Pancreas (tissue), 10 donors: ENCODE measurements around the gene FSD1L. TPM values are rescaled to one million over a fixed set of nuclear protein-coding genes. Genes with fewer than 3 reads are reported as not detected.

Source experiments
- ATAC-seq, 4 donors: fragments of 200-7000 bp; cut with Tn5 transposase; one replicate each; pipeline versions ENCODE4 v1.8.0 to v1.9.1; 2020; ENCODE audit warnings: mild to moderate bottlenecking in 4 of 4, moderate library complexity in 4 of 4
- DNase-seq, 6 donors: peaks; one replicate each; pipeline ENCODE4 v3.0.0-alpha.2; 2020
- FAIRE-seq: peaks from 2 replicates; lab custom pipeline; 2012; peaks lifted over from hg19 to GRCh38; lab: Jason Lieb, UNC
- H3K27ac ChIP-seq, 4 donors: fragments of 200-600 bp; sonication (generic); 1 replicate in 3 of 4; 2 replicates in 1 of 4; pipeline versions ENCODE4 v1.5.0 to v1.8.0; 2020
- H3K27me3 ChIP-seq, 4 donors: fragments of 200-600 bp; one replicate each; pipeline ENCODE4 v1.8.0; 2021
- H3K36me3 ChIP-seq, 3 donors: fragments of 200-600 bp; sonication (generic) in 1 of 3; one replicate each; pipeline versions ENCODE4 v1.5.0 to v1.8.0; 2020 to 2021
- H3K4me1 ChIP-seq, 3 donors: fragments of 200-600 bp; one replicate each; pipeline ENCODE4 v1.8.0; 2021
- H3K4me3 ChIP-seq, 4 donors: fragments of 200-600 bp; sonication (generic) in 2 of 4; one replicate each; pipeline versions ENCODE4 v1.5.0 to v1.8.0; 2020 to 2021
- H3K9me3 ChIP-seq, 4 donors: fragments of 200-600 bp; one replicate each; pipeline ENCODE4 v1.8.0; 2021
- WGBS, 2 donors: extraction: QIAGEN DNeasy Blood & Tissue Kit; methylation state at CpG; one replicate each; pipeline ENCODE4 v1.1.7; 2013; 5-methylcytosine and 5-hydroxymethylcytosine counted together
- intact Hi-C, 3 donors: fragments of 100-400 bp; cut with DNase I; formaldehyde crosslinking; loops; one replicate each; pipeline versions ENCODE4 v1.11.1 to v1.14.2; 2022
- polyA plus RNA-seq, 2 donors: library from polyadenylated mRNA; stranded (reverse); fragments of 200-250 nt; gene quantifications; one replicate each; pipeline ENCODE4 v1.2.3, GENCODE V29; 2013
- total RNA-seq, 6 donors: library from RNA; stranded (reverse); fragmentation: NEBNext Ultra II Directional in 4 of 6; extraction: Animal tissue kit (Norgen Biotek cat#: 25700) in 4 of 6; gene quantifications; one replicate each; pipeline versions ENCODE4 v1.2.1 to v1.2.4, GENCODE V29; 2021 to 2023
- TF ChIP-seq, protein P1 (sequence below), 4 donors: fragments of 200-600 bp; sonication (generic) in 3 of 4; IDR thresholded peaks; one replicate each; pipeline versions ENCODE4 v1.5.0 to v1.8.0; 2021; ENCODE audit warnings: antibody characterized with exemption in 4 of 4
- donor health status: healthy with polysubstance abuse.
- donor health status: DM: no; HTN: no; CAD: no; lungs with moderate emphysema.
- donor health status: DM: no; HTN: no; CAD: no.
- donor health status: control.
- donor health status: control.
- donor health status: Bipolar disorder and iron deficiency.
- donor health status: DM: yes; HTN: yes; CAD: no.
- donor health status: DM: no; HTN: no; CAD: no.
- donor health status: DM: no; HTN: no; CAD: no.
- donor health status: DM: yes; HTN: yes; CAD: no.

FSD1L gene
- total RNA-seq (1 to 10 TPM; 1.5 to 8.2 (median 2.7) TPM), polyA plus RNA-seq (1 to 10 TPM; 1.4 to 2.7 TPM)

DNA sequence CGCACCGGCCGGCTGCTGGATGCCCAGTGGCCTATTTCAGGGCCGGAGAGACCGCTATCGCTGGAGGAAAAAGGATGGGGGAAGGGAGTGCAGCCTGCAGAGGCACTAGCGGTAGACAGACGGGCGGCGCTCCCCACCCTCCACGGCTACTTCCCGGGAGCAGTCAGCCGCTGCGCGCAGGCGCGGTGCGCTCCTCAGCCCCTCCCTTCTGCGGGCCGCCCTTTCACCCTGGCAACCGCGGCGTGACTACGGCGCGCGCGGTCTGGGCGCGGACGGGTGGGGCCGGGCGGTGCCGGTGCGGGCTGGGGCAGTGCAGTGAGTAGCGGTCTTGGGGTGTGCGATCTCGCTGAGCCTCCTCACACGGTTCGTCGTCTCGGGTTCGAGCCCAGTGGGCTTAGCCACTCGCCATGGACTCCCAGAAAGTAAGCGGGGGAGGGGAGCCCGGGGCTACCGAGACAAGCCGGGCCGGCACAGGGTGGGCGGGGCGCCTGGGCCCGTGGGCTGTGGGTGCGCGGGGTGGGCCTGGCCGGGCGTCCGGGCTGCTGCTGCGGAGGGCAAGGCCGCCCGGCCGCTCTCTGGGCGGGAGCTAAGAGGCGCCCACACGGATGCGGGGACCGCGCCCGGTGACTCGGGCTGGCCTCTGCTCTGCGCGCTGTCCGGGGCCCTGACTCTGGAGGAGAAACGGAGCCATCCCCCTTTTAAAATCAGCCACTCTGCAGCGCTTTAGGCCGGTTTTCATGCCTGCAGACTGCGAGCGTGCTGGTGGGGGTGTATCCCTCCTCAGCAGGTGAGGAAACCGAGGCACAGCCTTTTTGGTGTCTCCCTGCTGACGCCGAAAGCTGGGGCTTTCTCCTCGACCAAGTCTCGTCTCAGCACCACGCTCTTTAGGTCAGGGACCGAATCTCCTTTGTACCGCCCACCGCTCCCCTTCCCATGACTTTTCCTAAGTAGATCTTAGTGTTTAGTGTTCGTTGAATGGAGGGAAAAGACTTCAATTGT, at the start of gene FSD1L:
TSS of gene FSD1L (plus strand) at position 221 of the 999 bp plus-strand sequence. CDS start at position 408, 187 bp downstream.
- intact Hi-C loops, result no loop called here
- WGBS, 2 donors, result 0 to 1% methylated on average over 64 to 87 of the region's 87 CpGs
- H3K36me3 ChIP-seq, result no peaks in the 10 kb centered on the region
- FAIRE-seq (no peak), DNase-seq (peak; percentile 91 to 97 (median 94)), ATAC-seq (peak; percentile 97 to 99 (median 99))
- H3K4me3 ChIP-seq, result peak within 1 kb of the TSS; percentile 68 to 88 (median 74)
- H3K27ac ChIP-seq, result peak within 1 kb of the TSS in 2 of 4 donors; percentile 48 to 52
- no peaks in the 10 kb centered on the region for H3K27me3 ChIP-seq
- H3K9me3 ChIP-seq, result no peaks in the 10 kb centered on the region
- peaks cover 0 to 10% (median 0%) of the 10 kb centered on the region in 3 donors for H3K4me1 ChIP-seq
- TF ChIP-seq, protein P1, sequence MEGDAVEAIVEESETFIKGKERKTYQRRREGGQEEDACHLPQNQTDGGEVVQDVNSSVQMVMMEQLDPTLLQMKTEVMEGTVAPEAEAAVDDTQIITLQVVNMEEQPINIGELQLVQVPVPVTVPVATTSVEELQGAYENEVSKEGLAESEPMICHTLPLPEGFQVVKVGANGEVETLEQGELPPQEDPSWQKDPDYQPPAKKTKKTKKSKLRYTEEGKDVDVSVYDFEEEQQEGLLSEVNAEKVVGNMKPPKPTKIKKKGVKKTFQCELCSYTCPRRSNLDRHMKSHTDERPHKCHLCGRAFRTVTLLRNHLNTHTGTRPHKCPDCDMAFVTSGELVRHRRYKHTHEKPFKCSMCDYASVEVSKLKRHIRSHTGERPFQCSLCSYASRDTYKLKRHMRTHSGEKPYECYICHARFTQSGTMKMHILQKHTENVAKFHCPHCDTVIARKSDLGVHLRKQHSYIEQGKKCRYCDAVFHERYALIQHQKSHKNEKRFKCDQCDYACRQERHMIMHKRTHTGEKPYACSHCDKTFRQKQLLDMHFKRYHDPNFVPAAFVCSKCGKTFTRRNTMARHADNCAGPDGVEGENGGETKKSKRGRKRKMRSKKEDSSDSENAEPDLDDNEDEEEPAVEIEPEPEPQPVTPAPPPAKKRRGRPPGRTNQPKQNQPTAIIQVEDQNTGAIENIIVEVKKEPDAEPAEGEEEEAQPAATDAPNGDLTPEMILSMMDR (IDR thresholded peaks at IDR 0.05), result no peak

DNA sequence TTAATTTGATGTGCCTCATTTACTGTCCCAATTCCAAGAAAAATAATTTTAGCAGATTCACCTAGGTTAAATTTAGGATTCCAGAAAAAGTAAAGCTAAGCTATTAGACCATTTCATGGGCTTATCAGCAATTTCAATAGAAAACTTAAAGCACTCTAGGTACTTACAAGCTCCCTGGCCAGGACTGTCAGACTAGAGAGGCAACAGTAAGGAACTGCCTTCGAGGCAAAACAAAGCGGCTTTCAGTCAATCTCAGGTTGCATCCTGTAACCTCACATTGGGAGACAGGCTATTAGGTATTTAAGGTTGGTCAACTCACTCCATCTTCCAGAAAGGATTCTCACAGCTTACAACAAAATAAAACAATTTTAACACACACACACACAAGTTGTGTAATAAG, 48.7 kb upstream of the FSD1L start:
- WGBS, 2 donors, result 83 to 85% methylated on average over 2 of the region's 2 CpGs
- FAIRE-seq (no peak), DNase-seq (no peak), ATAC-seq (no peak)
- Histone ChIP-seq H3K4me3 (no peak overlapping the region), H3K9me3 (no peaks in the 10 kb centered on the region), H3K27me3 (no peaks in the 10 kb centered on the region), H3K36me3 (no peaks in the 10 kb centered on the region), H3K27ac (no peak overlapping the region), H3K4me1 (no peaks in the 10 kb centered on the region)
- intact Hi-C loops, result no loop called here
- TF ChIP-seq, protein P1 (IDR thresholded peaks at IDR 0.05), result no peak

DNA sequence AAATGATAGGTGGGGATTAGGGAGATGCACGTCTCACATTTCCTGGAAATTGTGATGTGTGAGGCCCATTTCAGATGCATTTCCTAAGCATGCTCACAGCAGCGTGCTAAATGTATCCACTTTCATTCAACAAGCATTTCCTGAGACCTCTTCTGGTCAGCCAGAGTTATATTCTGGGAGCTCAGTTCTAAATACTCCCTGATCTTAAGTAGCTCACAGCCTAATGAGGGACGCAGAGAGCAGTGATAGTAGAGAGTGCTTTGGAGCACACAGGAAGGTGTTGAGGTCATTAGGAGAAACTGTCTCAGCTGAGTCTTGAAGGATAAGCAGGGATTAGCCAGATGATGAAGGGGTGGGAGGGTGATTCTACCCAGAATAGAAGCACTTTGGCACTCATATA, 46.2 kb upstream of the FSD1L start:
- intact Hi-C loops, result no loop called here
- Histone ChIP-seq H3K27me3 (no peaks in the 10 kb centered on the region), H3K9me3 (no peaks in the 10 kb centered on the region), H3K27ac (no peak overlapping the region), H3K4me1 (no peaks in the 10 kb centered on the region), H3K4me3 (no peak overlapping the region), H3K36me3 (no peaks in the 10 kb centered on the region)
- 66 to 71% methylated on average over 3 of the region's 3 CpGs for WGBS, 2 donors
- DNase-seq (no peak), FAIRE-seq (no peak), ATAC-seq (peak in 2 of 4 donors; percentile 24 to 40)
- TF ChIP-seq, protein P1 (IDR thresholded peaks at IDR 0.05), result no peak

DNA sequence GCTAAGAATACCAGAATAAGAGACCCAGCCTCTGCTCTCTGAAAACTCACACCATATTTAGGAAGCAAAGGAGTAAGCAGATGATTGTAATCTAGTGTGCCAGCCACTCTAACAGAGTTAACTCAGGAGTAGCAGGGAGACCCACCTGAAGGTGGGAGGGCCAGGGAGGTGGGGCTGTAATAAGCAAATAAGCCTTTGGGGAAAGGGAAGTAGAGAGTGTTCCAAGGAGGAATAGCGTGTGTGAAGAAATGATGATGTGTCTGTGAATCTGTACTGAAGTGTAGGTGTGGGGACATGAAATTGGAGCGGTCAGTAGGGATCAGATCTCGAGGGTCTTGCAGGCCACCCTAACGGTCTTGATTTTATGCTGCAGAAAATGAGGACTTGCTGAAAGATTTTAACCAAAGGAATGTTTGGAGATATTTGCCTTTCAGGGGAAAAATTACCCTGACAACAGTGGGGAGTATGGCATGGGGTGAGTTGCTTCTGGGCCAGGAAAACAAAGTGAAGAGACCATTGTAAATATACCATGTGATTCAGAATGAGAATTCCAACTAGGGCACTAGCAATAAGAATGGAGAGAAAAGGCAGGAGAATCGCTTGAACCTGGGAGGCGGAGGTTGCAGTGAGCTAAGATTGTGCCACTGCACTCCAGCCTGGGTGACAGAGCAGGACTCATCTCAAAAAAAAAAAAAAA, 44.1 kb upstream of the FSD1L start:
- Histone ChIP-seq H3K27me3 (no peaks in the 10 kb centered on the region), H3K36me3 (no peaks in the 10 kb centered on the region), H3K4me1 (no peaks in the 10 kb centered on the region), H3K4me3 (no peak overlapping the region), H3K9me3 (no peaks in the 10 kb centered on the region), H3K27ac (no peak overlapping the region)
- ATAC-seq (no peak), FAIRE-seq (no peak), DNase-seq (no peak)
- TF ChIP-seq, protein P1 (IDR thresholded peaks at IDR 0.05), result no peak
- WGBS, 2 donors, result 72 to 73% methylated on average over 6 of the region's 6 CpGs
- intact Hi-C loops, result no loop called here
